ENCODE data around the gene FOXL2NB.

The FOXL2NB gene

DNA sequence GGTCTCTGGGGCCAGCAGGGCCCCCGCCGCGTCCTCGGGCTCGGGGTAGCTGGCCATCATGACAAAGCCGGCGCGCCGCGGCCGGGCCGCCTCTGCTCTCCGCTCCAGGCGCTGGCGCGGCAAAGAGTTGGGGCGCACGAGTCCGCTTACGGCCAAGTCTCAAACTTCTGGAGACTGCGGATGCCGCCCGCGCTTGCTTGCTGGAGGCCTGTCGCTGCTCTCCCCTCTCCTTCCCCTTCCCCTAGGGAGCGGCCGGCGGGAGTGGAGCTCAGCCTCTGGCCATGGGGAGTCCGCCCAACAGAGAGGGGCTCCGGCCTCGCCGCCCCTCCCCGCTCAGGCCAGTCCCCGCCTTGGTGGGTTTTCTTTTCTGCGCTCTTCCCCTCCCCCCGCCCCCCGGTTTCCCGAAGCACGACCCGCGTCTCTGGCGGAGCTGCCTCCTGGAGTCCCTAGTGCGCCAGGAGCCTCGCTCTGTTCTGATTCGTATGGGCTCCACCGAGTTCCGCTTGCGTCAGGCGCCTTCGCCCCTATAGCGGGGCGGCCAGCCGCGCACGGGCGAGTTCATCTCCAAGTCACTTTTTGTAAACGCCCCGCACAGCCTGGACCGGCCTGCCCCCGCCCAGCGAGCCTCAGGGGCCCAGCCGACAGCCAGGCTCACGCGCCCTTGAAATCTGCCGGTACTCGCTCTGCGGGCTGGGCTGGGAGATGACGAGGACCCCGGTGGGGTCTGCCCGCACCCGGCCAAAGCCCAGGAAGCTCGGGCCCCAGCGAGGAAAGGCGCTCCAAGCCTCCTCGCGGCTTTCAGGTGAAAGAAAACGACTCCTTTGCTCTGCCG, at the start of gene FOXL2NB, which contains the start of gene FOXL2:
Gene FOXL2NB (plus strand): TSS at position 555 of the 832 bp plus-strand sequence. CDS start 148 bp downstream, at position 703.
Gene FOXL2 (minus strand): TSS at position 475 of the 832 bp plus-strand sequence. CDS start 415 bp downstream, at position 60.
- Histone ChIP-seq H3K9me3 (ENCODE audit: severe bottlenecking) (peaks cover 3% of the 10 kb centered on the region), H3K36me3 (no peaks in the 10 kb centered on the region), H3K4me3 (ENCODE audit: low read depth, low read length) (peak within 1 kb of the TSS; percentile 54), H3K27ac (peak within 1 kb of the TSS; percentile 49), H3K27me3 (ENCODE audit: insufficient read depth, low read depth, severe bottlenecking) (no peaks in the 10 kb centered on the region)
- peak; percentile 70 for DNase-seq
- TF ChIP-seq, protein P1, sequence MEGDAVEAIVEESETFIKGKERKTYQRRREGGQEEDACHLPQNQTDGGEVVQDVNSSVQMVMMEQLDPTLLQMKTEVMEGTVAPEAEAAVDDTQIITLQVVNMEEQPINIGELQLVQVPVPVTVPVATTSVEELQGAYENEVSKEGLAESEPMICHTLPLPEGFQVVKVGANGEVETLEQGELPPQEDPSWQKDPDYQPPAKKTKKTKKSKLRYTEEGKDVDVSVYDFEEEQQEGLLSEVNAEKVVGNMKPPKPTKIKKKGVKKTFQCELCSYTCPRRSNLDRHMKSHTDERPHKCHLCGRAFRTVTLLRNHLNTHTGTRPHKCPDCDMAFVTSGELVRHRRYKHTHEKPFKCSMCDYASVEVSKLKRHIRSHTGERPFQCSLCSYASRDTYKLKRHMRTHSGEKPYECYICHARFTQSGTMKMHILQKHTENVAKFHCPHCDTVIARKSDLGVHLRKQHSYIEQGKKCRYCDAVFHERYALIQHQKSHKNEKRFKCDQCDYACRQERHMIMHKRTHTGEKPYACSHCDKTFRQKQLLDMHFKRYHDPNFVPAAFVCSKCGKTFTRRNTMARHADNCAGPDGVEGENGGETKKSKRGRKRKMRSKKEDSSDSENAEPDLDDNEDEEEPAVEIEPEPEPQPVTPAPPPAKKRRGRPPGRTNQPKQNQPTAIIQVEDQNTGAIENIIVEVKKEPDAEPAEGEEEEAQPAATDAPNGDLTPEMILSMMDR (IDR thresholded peaks at IDR 0.05; ENCODE audit: low read depth, low read length) = no peak

DNA sequence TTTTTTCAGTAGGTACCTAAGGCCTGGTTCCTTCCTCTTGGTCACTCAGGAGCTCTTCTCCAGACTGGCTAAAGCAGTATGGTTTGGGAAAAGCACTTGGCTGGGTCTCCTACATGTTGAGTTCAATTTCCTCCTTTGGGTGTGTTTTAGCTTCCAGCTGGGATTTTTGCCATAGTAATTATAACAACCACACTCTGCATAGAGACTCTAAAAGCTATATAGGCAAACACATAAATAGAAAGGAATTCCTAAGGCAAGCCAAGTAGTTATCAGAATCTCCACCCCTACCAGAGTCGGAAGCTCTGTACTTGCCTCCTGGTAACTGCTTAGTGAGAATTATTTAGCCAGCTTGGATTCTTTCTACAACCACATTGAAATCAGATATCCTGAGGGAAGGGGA, 48.7 kb upstream of the FOXL2NB start:
- no peaks in the 10 kb centered on the region for H3K36me3 ChIP-seq
- no peaks in the 10 kb centered on the region for H3K9me3 ChIP-seq (ENCODE audit: severe bottlenecking)
- no peak overlapping the region for H3K4me3 ChIP-seq (ENCODE audit: low read depth, low read length)
- DNase-seq = no peak
- TF ChIP-seq, protein P1 (IDR thresholded peaks at IDR 0.05; ENCODE audit: low read depth, low read length) = no peak
- no peak overlapping the region for H3K27ac ChIP-seq
- H3K27me3 ChIP-seq (ENCODE audit: insufficient read depth, low read depth, severe bottlenecking) = no peaks in the 10 kb centered on the region

DNA sequence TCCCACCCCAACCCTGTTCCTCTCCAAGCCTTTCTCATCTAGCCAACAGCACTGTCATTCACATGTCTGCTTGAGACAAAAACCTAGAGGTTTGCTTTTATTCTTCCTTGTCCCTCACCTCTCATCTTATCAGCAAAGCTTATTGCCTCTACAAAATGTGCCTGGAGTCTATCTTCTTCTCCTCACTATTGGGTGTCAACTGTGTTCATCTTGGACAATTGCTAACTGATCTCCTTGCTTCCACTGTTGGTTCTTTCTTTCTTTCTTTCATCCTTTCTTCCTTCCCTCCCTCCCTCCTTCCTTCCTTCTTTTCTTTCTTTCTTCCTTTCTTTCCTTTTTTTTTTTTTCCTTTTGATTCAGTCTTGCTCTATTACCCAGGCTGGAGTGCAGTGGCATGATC, 48.3 kb upstream of the FOXL2NB start:
- DNase-seq = no peak
- TF ChIP-seq, protein P1 (IDR thresholded peaks at IDR 0.05; ENCODE audit: low read depth, low read length) = no peak
- no peaks in the 10 kb centered on the region for H3K27me3 ChIP-seq (ENCODE audit: insufficient read depth, low read depth, severe bottlenecking)
- H3K4me3 ChIP-seq (ENCODE audit: low read depth, low read length) = no peak overlapping the region
- H3K9me3 ChIP-seq (ENCODE audit: severe bottlenecking) = no peaks in the 10 kb centered on the region
- no peaks in the 10 kb centered on the region for H3K36me3 ChIP-seq
- H3K27ac ChIP-seq = no peak overlapping the region

- DNase-seq = no peak
- TF ChIP-seq, protein P1 (IDR thresholded peaks at IDR 0.05; ENCODE audit: low read depth, low read length) = no peak
- Histone ChIP-seq H3K27ac (no peak overlapping the region), H3K4me3 (ENCODE audit: low read depth, low read length) (no peak overlapping the region), H3K27me3 (ENCODE audit: insufficient read depth, low read depth, severe bottlenecking) (no peaks in the 10 kb centered on the region), H3K9me3 (ENCODE audit: severe bottlenecking) (no peaks in the 10 kb centered on the region), H3K36me3 (no peaks in the 10 kb centered on the region)
Observed at GRCh38 chr3:138899351-138899991, 47.5 kb upstream of the FOXL2NB start.

DNA sequence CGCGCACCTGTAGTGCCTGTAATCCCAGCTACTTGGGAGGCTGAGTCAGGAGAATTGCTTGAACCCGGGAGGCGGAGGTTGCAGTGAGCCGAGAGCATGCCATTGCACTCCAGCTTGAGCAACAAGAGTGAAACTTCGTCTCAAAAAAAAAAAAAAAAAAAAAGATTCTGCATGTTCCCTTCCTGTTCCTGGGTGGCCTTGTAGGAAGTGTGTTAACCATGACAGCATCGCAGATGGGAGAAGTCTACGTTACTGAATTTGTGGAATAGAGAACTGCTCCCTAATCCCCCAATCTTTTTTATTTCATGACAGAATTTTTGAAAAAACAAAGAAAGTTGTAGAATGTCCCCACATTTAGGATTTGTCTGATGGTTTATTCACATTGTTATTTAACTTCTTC, 45.5 kb upstream of the FOXL2NB start:
- Histone ChIP-seq H3K36me3 (no peaks in the 10 kb centered on the region), H3K4me3 (ENCODE audit: low read depth, low read length) (no peak overlapping the region), H3K27ac (no peak overlapping the region), H3K27me3 (ENCODE audit: insufficient read depth, low read depth, severe bottlenecking) (no peaks in the 10 kb centered on the region), H3K9me3 (ENCODE audit: severe bottlenecking) (no peaks in the 10 kb centered on the region)
- DNase-seq = no peak
- TF ChIP-seq, protein P1 (IDR thresholded peaks at IDR 0.05; ENCODE audit: low read depth, low read length) = no peak

Data from WERI-Rb-1 (cell line).